ENCODE data around the gene TCERG1.

The TCERG1 gene

DNA sequence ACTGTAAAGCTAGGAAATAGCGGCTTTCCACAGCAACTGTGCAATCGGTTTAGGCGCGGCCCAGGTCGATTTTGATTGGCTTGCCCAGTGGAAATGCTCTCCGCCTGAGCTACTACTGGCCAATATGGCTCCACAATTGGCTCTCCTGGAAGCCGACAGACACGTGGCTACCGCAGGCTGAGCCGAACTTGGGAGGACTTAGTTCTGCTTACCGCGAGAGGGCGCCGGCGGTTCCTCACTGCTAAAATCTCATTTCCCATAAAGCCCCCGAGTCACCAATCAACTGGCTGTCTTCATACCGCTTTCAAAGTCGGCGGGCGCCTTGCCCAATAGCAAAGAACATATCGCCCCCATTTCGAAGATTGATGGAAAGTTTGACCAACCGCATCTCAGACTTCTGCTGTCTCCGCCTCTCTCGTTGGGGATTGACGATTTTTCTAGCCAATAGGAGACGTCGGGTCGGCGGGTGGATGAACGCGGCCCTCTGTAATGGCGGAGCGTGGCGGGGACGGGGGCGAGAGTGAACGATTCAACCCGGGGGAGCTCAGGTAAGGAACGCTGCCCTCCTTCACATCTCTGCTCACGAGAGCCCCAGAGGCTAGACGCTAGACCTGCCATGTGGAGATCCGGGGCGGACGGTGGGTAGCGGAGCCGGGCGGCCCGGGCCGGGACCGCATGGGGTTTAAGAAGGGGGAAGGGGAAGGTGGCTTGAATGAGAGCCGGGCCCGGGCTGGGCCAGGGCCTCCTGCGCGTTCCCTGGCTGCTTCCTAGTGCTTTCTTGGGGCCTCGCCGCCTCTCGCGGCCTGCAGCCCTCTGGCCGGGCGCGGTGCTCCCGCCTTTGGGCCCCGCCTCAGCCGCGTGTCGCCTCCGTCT is at the start of gene TCERG1:
Gene TCERG1, plus strand, starts transcription at position 473 of the 873 bp plus-strand sequence. Its CDS starts 17 bp downstream, at position 490.
- DNase-seq (ENCODE audit: low read depth in 2 of 3, low spot score in 2 of 3), result peak; percentile 84 to 93 (median 84)

GRCh38 chr5:146398826-146399225 is 48.3 kb upstream of the TCERG1 start:
- no peak for DNase-seq (ENCODE audit: low read depth in 2 of 3, low spot score in 2 of 3)

GRCh38 chr5:146399481-146399880 is 47.7 kb upstream of the TCERG1 start:
- DNase-seq (ENCODE audit: low read depth in 2 of 3, low spot score in 2 of 3), result no peak

GRCh38 chr5:146400201-146400600 is 46.9 kb upstream of the TCERG1 start:
- no peak for DNase-seq (ENCODE audit: low read depth in 2 of 3, low spot score in 2 of 3)

GRCh38 chr5:146401021-146401420 is 46.1 kb upstream of the TCERG1 start:
- DNase-seq (ENCODE audit: low read depth in 2 of 3, low spot score in 2 of 3), result no peak

DNA sequence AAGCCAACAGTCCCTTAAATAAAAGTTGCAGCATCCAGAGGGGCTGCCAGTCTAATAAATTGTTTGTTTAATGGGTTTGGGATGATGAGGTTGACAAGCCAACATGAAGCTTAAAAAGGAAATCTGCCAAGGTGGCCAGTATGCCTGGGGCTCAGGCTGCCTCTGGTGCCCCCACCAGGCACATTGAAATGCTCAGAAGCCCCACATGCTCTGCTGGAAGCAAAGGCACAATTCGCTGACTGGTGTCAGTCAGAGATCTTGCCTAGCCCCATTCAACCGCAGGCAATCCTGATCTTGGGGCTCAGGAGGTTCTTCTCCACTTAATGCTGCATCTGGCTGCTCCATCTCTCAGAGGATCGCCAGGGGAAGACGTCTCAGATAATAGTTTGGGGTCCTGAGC is 44.2 kb upstream of the TCERG1 start:
- DNase-seq (ENCODE audit: low read depth in 2 of 3, low spot score in 2 of 3), result no peak

- DNase-seq (ENCODE audit: low read depth in 2 of 3, low spot score in 2 of 3), result no peak
Measured at GRCh38 chr5:146409054-146409671, 38.0 kb upstream of the TCERG1 start.

GRCh38 chr5:146410272-146410671 is 36.9 kb upstream of the TCERG1 start:
- no peak for DNase-seq (ENCODE audit: low read depth in 2 of 3, low spot score in 2 of 3)

- no peak for DNase-seq (ENCODE audit: low read depth in 2 of 3, low spot score in 2 of 3)
Measured at GRCh38 chr5:146419696-146420095, 27.4 kb upstream of the TCERG1 start.

DNA sequence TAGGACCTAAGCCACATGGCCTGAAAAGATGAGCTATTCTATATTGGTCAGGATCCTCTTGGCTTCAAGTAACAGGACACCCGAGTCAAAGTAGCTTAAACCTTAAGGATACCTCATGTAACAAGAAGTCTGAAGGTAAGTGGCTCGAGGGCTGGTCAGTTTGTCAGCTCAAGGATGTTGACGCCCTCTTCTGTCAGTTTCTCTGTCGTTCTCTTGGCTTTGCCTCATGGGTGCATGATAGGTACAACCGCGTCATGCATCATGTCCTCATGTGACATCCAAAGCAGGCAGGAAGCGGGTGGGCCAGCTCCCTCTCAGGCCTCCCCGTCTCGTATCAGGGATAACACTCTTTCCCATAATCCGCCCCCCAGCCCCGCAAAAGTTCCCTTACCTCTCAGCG is 22.1 kb upstream of the TCERG1 start:
- no peak for DNase-seq (ENCODE audit: low read depth in 2 of 3, low spot score in 2 of 3)

GRCh38 chr5:146426305-146426704 is 20.8 kb upstream of the TCERG1 start:
- DNase-seq (ENCODE audit: low read depth in 2 of 3, low spot score in 2 of 3), result no peak

DNA sequence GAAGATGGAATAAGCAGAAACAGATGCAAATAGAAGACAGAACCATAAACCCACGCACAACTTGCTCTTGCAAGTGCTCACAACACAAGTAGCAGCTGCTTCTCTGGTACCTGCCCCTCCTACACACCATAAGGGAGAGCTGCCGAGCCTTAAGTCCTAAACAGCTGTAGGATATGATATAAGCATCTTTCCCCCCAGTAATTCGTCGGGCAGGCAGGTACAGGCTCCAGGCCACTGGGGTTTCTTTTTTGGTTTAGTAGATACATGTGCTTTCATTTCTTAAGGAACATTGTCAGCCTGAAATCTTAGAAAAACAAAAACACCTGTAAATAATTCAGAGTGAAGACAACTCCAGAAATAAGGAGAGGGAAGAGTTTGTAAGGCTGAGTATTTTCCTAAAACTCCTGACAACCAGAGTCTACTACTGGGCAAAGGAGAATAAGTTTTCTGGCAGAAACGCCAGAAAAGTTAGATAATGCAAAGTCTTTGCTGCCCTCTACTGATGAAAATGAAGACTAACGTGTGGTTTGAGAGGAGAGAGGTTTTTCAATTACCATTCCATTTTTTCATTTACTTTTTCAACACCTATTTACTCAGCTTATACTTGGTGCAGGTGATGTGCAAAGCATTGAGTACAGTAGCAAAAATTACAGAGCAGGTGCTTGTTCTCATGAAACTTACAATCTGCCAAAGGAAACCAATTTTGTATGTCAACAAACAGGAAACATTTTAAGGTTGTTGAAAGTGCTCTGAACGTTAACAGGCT is 20.1 kb upstream of the TCERG1 start:
- DNase-seq (ENCODE audit: low read depth in 2 of 3, low spot score in 2 of 3), result no peak

DNA sequence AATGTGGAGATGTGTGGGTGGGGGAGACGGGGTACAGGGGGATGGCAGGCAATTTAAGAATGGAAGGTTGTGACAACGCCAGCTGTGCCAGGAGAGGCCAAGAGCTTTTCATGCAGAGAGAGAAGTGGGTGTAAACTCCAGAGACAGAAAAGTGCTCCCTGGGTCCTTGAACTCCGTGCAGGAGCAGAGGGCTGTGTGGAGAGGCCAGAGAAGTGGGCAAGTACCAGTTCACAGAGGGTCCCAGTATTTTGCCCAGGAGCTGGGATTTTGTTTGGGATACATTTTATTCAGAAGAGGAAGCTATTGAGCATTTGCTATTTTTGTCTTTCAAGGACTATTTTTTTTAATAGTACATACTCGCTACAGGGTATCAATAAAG is 19.5 kb upstream of the TCERG1 start:
- no peak for DNase-seq (ENCODE audit: low read depth in 2 of 3, low spot score in 2 of 3)

GRCh38 chr5:146428658-146429057 is 18.5 kb upstream of the TCERG1 start:
- DNase-seq (ENCODE audit: low read depth in 2 of 3, low spot score in 2 of 3), result no peak

DNA sequence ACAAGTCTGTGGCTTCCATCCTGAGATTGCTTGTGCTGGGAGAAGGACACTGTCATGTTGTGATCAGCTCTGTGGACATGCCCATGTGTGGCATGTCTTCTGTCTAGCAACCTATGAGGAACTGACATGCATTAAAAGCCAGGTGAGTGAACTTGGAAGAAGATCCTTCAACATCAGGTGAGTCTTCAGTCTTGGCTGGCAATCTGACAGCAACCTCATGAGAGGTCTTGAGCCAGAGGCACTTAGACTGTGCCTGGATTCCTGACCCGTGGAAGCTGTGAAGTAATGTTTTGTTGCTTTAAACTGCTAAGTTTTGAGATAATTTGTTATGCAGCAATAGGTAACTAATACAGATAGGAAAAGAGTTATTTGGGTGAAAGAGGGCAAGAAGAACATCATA is 6.8 kb upstream of the TCERG1 start:
- no peak for DNase-seq (ENCODE audit: low read depth in 2 of 3, low spot score in 2 of 3)

DNA sequence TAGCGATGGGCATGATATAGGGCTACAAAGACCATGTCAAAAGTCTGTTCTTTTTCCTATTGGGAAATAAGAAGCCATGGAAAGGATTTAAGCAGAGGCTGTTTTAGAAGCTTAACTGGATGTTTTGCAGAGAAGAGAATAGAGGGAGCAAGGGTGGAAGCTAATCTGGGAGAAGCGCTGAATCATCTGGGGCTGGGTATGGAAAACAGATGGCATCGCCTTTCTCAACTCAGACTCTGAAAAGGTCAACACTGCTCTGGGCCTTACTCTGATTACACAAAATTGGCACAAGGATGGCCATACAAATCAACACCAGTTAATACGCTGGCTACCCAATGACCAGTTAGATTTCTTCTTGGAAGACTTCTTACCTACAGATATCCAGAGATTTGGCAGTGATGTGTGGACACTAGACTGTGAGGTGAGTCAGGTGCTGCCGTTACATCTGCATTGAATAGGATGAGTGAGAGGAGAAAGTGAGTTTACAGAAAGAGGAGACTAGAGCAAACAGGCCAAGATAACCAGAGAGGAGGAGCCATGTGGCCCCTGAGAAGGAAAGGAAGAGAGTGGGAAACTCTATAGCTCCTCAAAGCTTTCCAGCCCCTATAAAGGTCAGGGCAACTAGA is 6.2 kb upstream of the TCERG1 start:
- no peak for DNase-seq (ENCODE audit: low read depth in 2 of 3, low spot score in 2 of 3)

GRCh38 chr5:146441896-146442295 is 5.2 kb upstream of the TCERG1 start:
- DNase-seq (ENCODE audit: low read depth in 2 of 3, low spot score in 2 of 3), result no peak

- peak in 1 of 3 experiments; percentile 11 for DNase-seq (ENCODE audit: low read depth in 2 of 3, low spot score in 2 of 3)
Measured at GRCh38 chr5:146447734-146448380, 724 bp downstream of the TCERG1 start.

- no peak for DNase-seq (ENCODE audit: low read depth in 2 of 3, low spot score in 2 of 3)
Measured at GRCh38 chr5:146448783-146449519, 1.8 kb downstream of the TCERG1 start.

DNA sequence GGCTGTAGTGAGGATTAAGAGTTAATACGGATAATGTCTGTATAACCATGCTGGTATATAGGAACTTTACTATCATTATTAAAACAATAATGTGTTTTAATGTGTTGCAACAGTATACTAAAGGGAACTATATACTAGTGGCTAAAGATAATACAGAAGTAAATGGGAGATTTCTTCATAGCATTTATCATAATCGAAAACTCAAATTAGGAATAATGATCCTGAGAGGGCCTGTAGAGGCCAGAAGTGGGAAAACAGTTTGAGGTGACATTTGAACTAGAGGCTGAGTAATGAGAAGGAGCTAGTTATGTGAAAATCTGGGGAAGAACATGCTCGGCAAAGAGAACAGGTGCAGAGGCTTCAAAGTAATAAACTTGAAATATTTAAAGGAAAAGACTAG is 2.9 kb downstream of the TCERG1 start:
- DNase-seq (ENCODE audit: low read depth in 2 of 3, low spot score in 2 of 3), result no peak

All from activated CD8-positive, alpha-beta memory T cell treated with anti-CD3 and anti-CD28 coated beads for 48 hours (primary cell).